Panc1 (cell line): ENCODE results near the gene NIPAL1.

Source experiments
- POLR2AphosphoS5 ChIP-seq: IDR thresholded peaks from 2 replicates; pipeline ENCODE4 v1.6.1; 2012; ENCODE audit warnings: mild to moderate bottlenecking, low read depth, low read length, moderate library complexity
- SIN3A ChIP-seq: IDR thresholded peaks from 2 replicates; pipeline ENCODE4 v1.6.1; 2012; ENCODE audit warnings: low read depth, mild to moderate bottlenecking, low read length, moderate library complexity, borderline replicate concordance; ENCODE audit not compliant: insufficient read depth
- TCF7L2 ChIP-seq: IDR thresholded peaks from 2 replicates; pipeline ENCODE4 v1.6.1; 2011; ENCODE audit warnings: mild to moderate bottlenecking, low read depth, low read length, inconsistent platforms
- TF ChIP-seq, protein P1 (sequence below): fragments of 450-650 bp; IDR thresholded peaks from 2 replicates; pipeline ENCODE4 v1.5.1; 2017; ENCODE audit warnings: mild to moderate bottlenecking
- TF ChIP-seq, protein P2 (sequence below), 2 experiments: IDR thresholded peaks; 2 replicates each; pipeline ENCODE4 v1.6.1; 2011 to 2012; ENCODE audit warnings: low read depth in 2 of 2, control low read depth in 1 of 2, low read length in 1 of 2, mild to moderate bottlenecking in 1 of 2, moderate library complexity in 1 of 2; ENCODE audit not compliant: insufficient read depth in 1 of 2

DNA sequence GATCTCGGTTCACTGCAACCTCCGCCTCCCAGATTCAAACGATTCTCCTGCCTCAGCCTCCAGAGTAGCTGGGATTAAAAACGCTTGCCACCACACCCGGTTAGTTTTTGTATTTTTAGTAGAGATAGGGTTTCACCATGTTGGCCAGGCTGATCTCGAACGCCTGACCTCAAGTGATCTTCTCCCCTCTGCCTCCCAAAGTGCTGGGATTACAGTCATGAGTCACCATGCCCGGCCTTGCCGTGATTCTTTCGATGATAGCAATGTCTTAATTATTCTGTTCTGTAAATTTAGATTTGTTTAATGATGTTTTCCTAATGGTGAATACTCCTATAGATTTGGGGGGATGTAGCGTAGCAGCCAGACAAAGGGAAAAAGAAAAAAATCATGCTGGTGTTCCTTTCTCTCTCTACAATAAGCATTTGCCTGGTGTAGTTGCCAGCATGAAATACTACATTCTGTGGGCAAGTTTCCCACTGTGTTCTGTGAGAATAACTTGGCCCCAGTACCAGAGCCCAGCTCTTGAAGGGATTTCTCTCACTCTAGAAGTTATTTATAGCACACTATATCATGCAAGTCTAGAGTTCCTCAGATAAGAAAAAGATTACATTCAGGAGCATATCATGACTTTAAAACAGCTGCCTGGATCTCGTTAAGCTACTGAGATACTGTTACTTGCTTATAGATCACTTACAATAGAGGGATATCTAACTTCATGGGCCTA, 15.4 kb downstream of the NIPAL1 start:
- TF ChIP-seq, protein P1, sequence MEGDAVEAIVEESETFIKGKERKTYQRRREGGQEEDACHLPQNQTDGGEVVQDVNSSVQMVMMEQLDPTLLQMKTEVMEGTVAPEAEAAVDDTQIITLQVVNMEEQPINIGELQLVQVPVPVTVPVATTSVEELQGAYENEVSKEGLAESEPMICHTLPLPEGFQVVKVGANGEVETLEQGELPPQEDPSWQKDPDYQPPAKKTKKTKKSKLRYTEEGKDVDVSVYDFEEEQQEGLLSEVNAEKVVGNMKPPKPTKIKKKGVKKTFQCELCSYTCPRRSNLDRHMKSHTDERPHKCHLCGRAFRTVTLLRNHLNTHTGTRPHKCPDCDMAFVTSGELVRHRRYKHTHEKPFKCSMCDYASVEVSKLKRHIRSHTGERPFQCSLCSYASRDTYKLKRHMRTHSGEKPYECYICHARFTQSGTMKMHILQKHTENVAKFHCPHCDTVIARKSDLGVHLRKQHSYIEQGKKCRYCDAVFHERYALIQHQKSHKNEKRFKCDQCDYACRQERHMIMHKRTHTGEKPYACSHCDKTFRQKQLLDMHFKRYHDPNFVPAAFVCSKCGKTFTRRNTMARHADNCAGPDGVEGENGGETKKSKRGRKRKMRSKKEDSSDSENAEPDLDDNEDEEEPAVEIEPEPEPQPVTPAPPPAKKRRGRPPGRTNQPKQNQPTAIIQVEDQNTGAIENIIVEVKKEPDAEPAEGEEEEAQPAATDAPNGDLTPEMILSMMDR: no peak
- TF ChIP-seq, protein P2, sequence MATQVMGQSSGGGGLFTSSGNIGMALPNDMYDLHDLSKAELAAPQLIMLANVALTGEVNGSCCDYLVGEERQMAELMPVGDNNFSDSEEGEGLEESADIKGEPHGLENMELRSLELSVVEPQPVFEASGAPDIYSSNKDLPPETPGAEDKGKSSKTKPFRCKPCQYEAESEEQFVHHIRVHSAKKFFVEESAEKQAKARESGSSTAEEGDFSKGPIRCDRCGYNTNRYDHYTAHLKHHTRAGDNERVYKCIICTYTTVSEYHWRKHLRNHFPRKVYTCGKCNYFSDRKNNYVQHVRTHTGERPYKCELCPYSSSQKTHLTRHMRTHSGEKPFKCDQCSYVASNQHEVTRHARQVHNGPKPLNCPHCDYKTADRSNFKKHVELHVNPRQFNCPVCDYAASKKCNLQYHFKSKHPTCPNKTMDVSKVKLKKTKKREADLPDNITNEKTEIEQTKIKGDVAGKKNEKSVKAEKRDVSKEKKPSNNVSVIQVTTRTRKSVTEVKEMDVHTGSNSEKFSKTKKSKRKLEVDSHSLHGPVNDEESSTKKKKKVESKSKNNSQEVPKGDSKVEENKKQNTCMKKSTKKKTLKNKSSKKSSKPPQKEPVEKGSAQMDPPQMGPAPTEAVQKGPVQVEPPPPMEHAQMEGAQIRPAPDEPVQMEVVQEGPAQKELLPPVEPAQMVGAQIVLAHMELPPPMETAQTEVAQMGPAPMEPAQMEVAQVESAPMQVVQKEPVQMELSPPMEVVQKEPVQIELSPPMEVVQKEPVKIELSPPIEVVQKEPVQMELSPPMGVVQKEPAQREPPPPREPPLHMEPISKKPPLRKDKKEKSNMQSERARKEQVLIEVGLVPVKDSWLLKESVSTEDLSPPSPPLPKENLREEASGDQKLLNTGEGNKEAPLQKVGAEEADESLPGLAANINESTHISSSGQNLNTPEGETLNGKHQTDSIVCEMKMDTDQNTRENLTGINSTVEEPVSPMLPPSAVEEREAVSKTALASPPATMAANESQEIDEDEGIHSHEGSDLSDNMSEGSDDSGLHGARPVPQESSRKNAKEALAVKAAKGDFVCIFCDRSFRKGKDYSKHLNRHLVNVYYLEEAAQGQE (IDR thresholded peaks at IDR 0.05; ENCODE audit: insufficient read depth in 1 of 2, low read depth in 2 of 2, low read length in 1 of 2): no peak
- no peak for TF ChIP-seq SIN3A
- TF ChIP-seq POLR2AphosphoS5: no peak
- no peak for TF ChIP-seq TCF7L2
